IMR-90 (cell line): ENCODE measurements around the gene KCNE4. TPM values are rescaled to one million over a fixed set of nuclear protein-coding genes. Genes with fewer than 3 reads are reported as not detected.

Source experiments
- ATAC-seq: fragments of 200-7000 bp; cut with Tn5 transposase; 2 replicates; pipeline ENCODE4 v1.9.1; 2020; ENCODE audit warnings: low read depth, mild to moderate bottlenecking, moderate library complexity
- BruUV-seq: library from RNA; stranded (reverse); fragments of 400-500 nt; replicated peaks from 2 replicates; lab custom pipeline; 2021; lab: Mats Ljungman, UMichigan
- CTCF ChIA-PET: fragments of 300-600 bp; formaldehyde crosslinking; extraction: SDS; loops from one replicate; lab custom pipeline; 2021; ENCODE audit warnings: antibody characterized with exemption; lab: Yijun Ruan, JAX
- POLR2A ChIA-PET: fragments of 300-600 bp; sonication (Branson Sonifier 250); formaldehyde crosslinking; loops from one replicate; lab custom pipeline; 2022; ENCODE audit warnings: antibody characterized with exemption; ENCODE audit not compliant: unreplicated experiment; lab: Charles Lee
- DNase-seq: peaks from one replicate; pipeline ENCODE4 v3.0.0; 2013
- H2AFZ ChIP-seq: replicated peaks from 2 replicates; pipeline ENCODE3; 2013; ENCODE audit warnings: low read length, mild to moderate bottlenecking; ENCODE audit not compliant: poor library complexity
- H2AK5ac ChIP-seq: 2 replicates; pipeline ENCODE4 v1.6.1; 2013; ENCODE audit warnings: low read depth, low read length, inconsistent platforms
- H2AK9ac ChIP-seq: replicated peaks from 2 replicates; pipeline ENCODE3; 2013; ENCODE audit warnings: mild to moderate bottlenecking, low read depth, low read length, moderate library complexity; ENCODE audit not compliant: poor library complexity
- H2BK120ac ChIP-seq: 2 replicates; pipeline ENCODE4 v1.6.1; 2013; ENCODE audit warnings: low read depth, low read length, inconsistent platforms
- H2BK15ac ChIP-seq: 3 replicates; pipeline ENCODE4 v1.6.1; 2013; ENCODE audit warnings: low read depth, low read length, inconsistent platforms
- H2BK20ac ChIP-seq: 2 replicates; pipeline ENCODE4 v1.6.1; 2013; ENCODE audit warnings: low read depth, mild to moderate bottlenecking, inconsistent platforms, low read length, moderate library complexity
- H2BK5ac ChIP-seq: 2 replicates; pipeline ENCODE4 v1.6.1; 2013; ENCODE audit warnings: mild to moderate bottlenecking, low read depth, low read length, inconsistent platforms; ENCODE audit not compliant: poor library complexity, severe bottlenecking
- H3K14ac ChIP-seq: replicated peaks from 2 replicates; pipeline ENCODE4 v1.6.1; 2013; ENCODE audit warnings: low read depth, low read length, inconsistent platforms
- H3K18ac ChIP-seq: 2 replicates; pipeline ENCODE4 v1.6.1; 2013; ENCODE audit warnings: low read depth, low read length, control low read depth
- H3K23ac ChIP-seq: 2 replicates; pipeline ENCODE4 v1.6.1; 2013; ENCODE audit warnings: low read depth, low read length, inconsistent platforms
- H3K27ac ChIP-seq: 2 replicates; pipeline ENCODE4 v1.5.1; 2013; ENCODE audit warnings: mild to moderate bottlenecking, control low read depth, low read length; ENCODE audit not compliant: insufficient read depth
- H3K27me3 ChIP-seq: 2 replicates; pipeline ENCODE4 v1.6.1; 2013; ENCODE audit warnings: low read length; ENCODE audit not compliant: control insufficient read depth, insufficient read depth
- H3K36me3 ChIP-seq: 2 replicates; pipeline ENCODE4 v1.6.1; 2013; ENCODE audit warnings: low read length, mixed read lengths; ENCODE audit not compliant: control insufficient read depth, insufficient read depth
- H3K4ac ChIP-seq: 2 replicates; pipeline ENCODE4 v1.6.1; 2013; ENCODE audit warnings: low read depth, low read length, inconsistent platforms
- H3K4me1 ChIP-seq: 2 replicates; pipeline ENCODE4 v1.6.1; 2013; ENCODE audit warnings: low read length, mixed read lengths; ENCODE audit not compliant: control insufficient read depth, insufficient read depth
- H3K4me2 ChIP-seq: 2 replicates; pipeline ENCODE4 v1.6.1; 2013; ENCODE audit warnings: low read depth, mild to moderate bottlenecking, control low read depth, low read length, moderate library complexity
- H3K4me3 ChIP-seq: 2 replicates; pipeline ENCODE4 v1.5.1; 2013; ENCODE audit warnings: low read depth, mild to moderate bottlenecking, control low read depth, low read length, moderate library complexity; ENCODE audit not compliant: insufficient read depth
- H3K56ac ChIP-seq: 2 replicates; pipeline ENCODE4 v1.6.1; 2013; ENCODE audit warnings: low read length, inconsistent platforms; ENCODE audit not compliant: insufficient read depth; ENCODE audit errors: extremely low read depth
- H3K79me1 ChIP-seq, 2 experiments: 2 replicates each; pipeline ENCODE4 v1.6.1; 2013; ENCODE audit warnings: low read length in 2 of 2, inconsistent platforms in 1 of 2, low read depth in 1 of 2
- H3K9ac ChIP-seq: 2 replicates; pipeline ENCODE4 v1.6.1; 2013; ENCODE audit warnings: low read depth, low read length, control low read depth
- H3K9me1 ChIP-seq: 2 replicates; pipeline ENCODE4 v1.6.1; 2013; ENCODE audit warnings: low read length, inconsistent platforms; ENCODE audit not compliant: insufficient read depth
- H3K9me3 ChIP-seq: 2 replicates; pipeline ENCODE4 v1.6.1; 2013; ENCODE audit warnings: low read length; ENCODE audit not compliant: control insufficient read depth, insufficient read depth
- H4K20me1 ChIP-seq: 2 replicates; pipeline ENCODE4 v1.6.1; 2013; ENCODE audit warnings: low read length, inconsistent platforms; ENCODE audit not compliant: insufficient read depth
- H4K5ac ChIP-seq: 2 replicates; pipeline ENCODE4 v1.6.1; 2013; ENCODE audit warnings: mild to moderate bottlenecking, low read depth, low read length, control low read depth
- H4K8ac ChIP-seq, 2 experiments: 2 replicates each; pipeline ENCODE4 v1.6.1; 2013; ENCODE audit warnings: low read depth in 2 of 2, low read length in 2 of 2, control low read depth in 1 of 2, inconsistent platforms in 1 of 2
- H4K91ac ChIP-seq: 2 replicates; pipeline ENCODE4 v1.6.1; 2013; ENCODE audit warnings: low read depth, low read length, inconsistent platforms; ENCODE audit not compliant: insufficient read depth
- CEBPB ChIP-seq: IDR thresholded peaks from 2 replicates; pipeline ENCODE4 v1.6.1; 2012; ENCODE audit warnings: low read depth, low read length, improper control_type of control experiment
- SMC3 ChIP-seq: fragments of 150-350 bp; IDR thresholded peaks from 2 replicates; pipeline ENCODE4 v1.6.1; 2016; ENCODE audit warnings: low read depth, mild to moderate bottlenecking, antibody characterized with exemption, low read length, moderate library complexity
- WGBS, 2 experiments: methylation state at CpG; one replicate each; pipeline versions ENCODE4 v1.1.5 to v1.1.7; 2013; ENCODE audit warnings: missing lambda C conversion rate in 2 of 2; ENCODE audit not compliant: insufficient read length in 1 of 2; ENCODE audit errors: extremely low coverage in 2 of 2; 5-methylcytosine and 5-hydroxymethylcytosine counted together
- dilution Hi-C: fragments of 300-500 bp; cut with HindIII; formaldehyde crosslinking; loops from one replicate; pipeline ENCODE4 v1.14.3; 2018; ENCODE audit warnings: low sequenced_read_pairs; ENCODE audit not compliant: unreplicated experiment
- in situ Hi-C: fragments of 300-500 bp; cut with MboI; formaldehyde crosslinking; loops from 3 replicates; pipeline ENCODE4 v1.14.3; 2019; ENCODE audit warnings: low sequenced_read_pairs, inconsistent platforms, mixed read lengths
- intact Hi-C: fragments of 100-400 bp; cut with micrococcal nuclease; formaldehyde crosslinking; loops from 2 replicates; pipeline ENCODE4 v1.10.0; 2022
- polyA plus RNA-seq, 3 experiments: library from polyadenylated mRNA; depleted of rRNA; stranded (reverse); fragments of >200 nt; gene quantifications; 2 replicates each; pipeline ENCODE4 v1.2.3, GENCODE V29; 2012; ENCODE audit warnings: low replicate concordance in 1 of 3
- total RNA-seq: library from RNA; depleted of rRNA; stranded (reverse); fragments of >200 nt; gene quantifications from 2 replicates; pipeline ENCODE4 v1.2.3, GENCODE V29; 2012
- TF ChIP-seq, protein P1 (sequence below): fragments of 150-350 bp; IDR thresholded peaks from 2 replicates; pipeline ENCODE4 v1.6.1; 2017; ENCODE audit warnings: mild to moderate bottlenecking, antibody characterized with exemption, low read length, low read depth

KCNE4 gene
- total and polyA plus RNA-seq, 2 of the 4 experiments (the other 2 are of a cell fraction) = 6.6 to 6.8 TPM

DNA sequence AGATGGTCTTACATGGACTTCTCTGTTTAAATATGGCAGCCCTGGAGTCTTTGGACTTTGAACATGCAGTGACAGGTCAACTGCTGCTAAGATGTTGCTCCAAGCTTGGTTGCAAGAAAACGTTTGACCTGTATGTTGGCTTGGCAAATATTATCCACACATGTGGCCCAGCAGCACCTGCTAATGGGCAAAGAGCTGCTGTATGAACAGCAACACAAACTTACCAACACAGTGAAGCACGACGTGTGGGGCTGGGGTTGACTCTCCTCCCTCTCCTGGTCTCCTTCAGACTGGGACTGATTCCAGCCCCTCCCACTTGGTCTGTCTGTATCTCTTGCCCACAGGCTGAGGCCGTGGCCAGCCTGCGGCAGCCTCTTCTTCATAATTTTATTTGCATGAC, 3.8 kb downstream of the KCNE4 start:
- dilution Hi-C loops = no loop called here
- BruUV-seq = no TSS peak
- DNase-seq (no peak), ATAC-seq (no peak)
- H3K4me2 ChIP-seq = 0 out of 2 replicates have a peak overlapping the region, but pooled peaks have one; percentile 3
- ChIA-PET CTCF (no interaction called here), POLR2A (no interaction called here)
- H3K4me1 ChIP-seq = peaks cover 29% of the 10 kb centered on the region
- peaks cover 12% of the 10 kb centered on the region for H3K9me1 ChIP-seq
- H3K4ac ChIP-seq = peak overlapping the region; percentile 59
- peak overlapping the region; percentile 45; the same call in 1 of the 2 replicates for H2AK5ac ChIP-seq
- no peak overlapping the region for H3K56ac ChIP-seq
- in situ Hi-C loops = no loop called here
- no peak overlapping the region for H3K4me3 ChIP-seq
- H4K8ac ChIP-seq = peak overlapping the region; percentile 8 to 22; a peak in 1 of 4 replicates
- H4K91ac ChIP-seq = peak overlapping the region; percentile 54
- H3K79me1 ChIP-seq = peaks cover 6 to 21% of the 10 kb centered on the region in 2 experiments; a peak in 3 of 4 replicates
- no peak overlapping the region for H3K9ac ChIP-seq
- no peaks in the 10 kb centered on the region for H4K20me1 ChIP-seq
- H2BK120ac ChIP-seq = peak overlapping the region; percentile 53
- H2BK5ac ChIP-seq = no peak overlapping the region
- H3K27ac ChIP-seq = no peak overlapping the region
- H2AK9ac ChIP-seq = no peak overlapping the region
- TF ChIP-seq, protein P1, sequence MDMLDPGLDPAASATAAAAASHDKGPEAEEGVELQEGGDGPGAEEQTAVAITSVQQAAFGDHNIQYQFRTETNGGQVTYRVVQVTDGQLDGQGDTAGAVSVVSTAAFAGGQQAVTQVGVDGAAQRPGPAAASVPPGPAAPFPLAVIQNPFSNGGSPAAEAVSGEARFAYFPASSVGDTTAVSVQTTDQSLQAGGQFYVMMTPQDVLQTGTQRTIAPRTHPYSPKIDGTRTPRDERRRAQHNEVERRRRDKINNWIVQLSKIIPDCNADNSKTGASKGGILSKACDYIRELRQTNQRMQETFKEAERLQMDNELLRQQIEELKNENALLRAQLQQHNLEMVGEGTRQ = no peak
- TF ChIP-seq SMC3 = no peak
- TF ChIP-seq CEBPB = no peak
- peak overlapping the region; percentile 70 for H3K23ac ChIP-seq
- intact Hi-C loops = loop anchor here (2.0 to 10.0 kb wide), 3 partner anchors 61 to 559 kb away; no protein-coding TSS in a partner anchor
- no peak overlapping the region for H4K5ac ChIP-seq
- peak overlapping the region; percentile 45 for H2AFZ ChIP-seq
- H3K18ac ChIP-seq = peak overlapping the region; percentile 24
- WGBS, 2 experiments = no CpG with 5 or more reads among the region's 5 CpGs
- H3K14ac ChIP-seq = peak overlapping the region; percentile 36; the same call in 1 of the 2 replicates
- H3K27me3 ChIP-seq = no peaks in the 10 kb centered on the region
- 0 out of 2 replicates have a peak overlapping the region, but pooled peaks have one; percentile 11 for H2BK20ac ChIP-seq
- no peaks in the 10 kb centered on the region for H3K9me3 ChIP-seq
- H2BK15ac ChIP-seq = no peak overlapping the region
- no peaks in the 10 kb centered on the region for H3K36me3 ChIP-seq
